CD8-positive, alpha-beta memory T cell (primary cell): ENCODE measurements around the gene CLSTN2. TPM values are rescaled to one million over a fixed set of nuclear protein-coding genes. Genes with fewer than 3 reads are reported as not detected.

ENCODE experiments used
- CTCF ChIA-PET: fragments of 350-600 bp; sonication (Branson Sonifier 250); formaldehyde crosslinking; loops from one replicate; lab custom pipeline; 2021; ENCODE audit warnings: antibody characterized with exemption; lab: Charles Lee
- POLR2A ChIA-PET: fragments of 350-600 bp; sonication (Branson Sonifier 250); formaldehyde crosslinking; loops from one replicate; lab custom pipeline; 2021; ENCODE audit warnings: antibody characterized with exemption; lab: Charles Lee
- DNase-seq, 5 donors: peaks; one replicate each; pipeline versions ENCODE4 v3.0.0 to v3.0.0-alpha.2; 2020 to 2022; ENCODE audit warnings: mixed read lengths in 1 of 5
- H3K27ac ChIP-seq: one replicate; pipeline ENCODE4 v1.7.0; 2013; ENCODE audit warnings: low read depth, mild to moderate bottlenecking, low read length, moderate library complexity
- H3K27me3 ChIP-seq: 2 replicates; pipeline ENCODE4 v1.7.0; 2013; ENCODE audit warnings: low read length, mild to moderate bottlenecking; ENCODE audit not compliant: insufficient read depth, poor library complexity, severe bottlenecking
- H3K36me3 ChIP-seq: 2 replicates; pipeline ENCODE4 v1.7.0; 2013; ENCODE audit warnings: mild to moderate bottlenecking, low read length, moderate library complexity; ENCODE audit not compliant: insufficient read depth
- H3K4me1 ChIP-seq: 2 replicates; pipeline ENCODE4 v1.7.0; 2013; ENCODE audit warnings: mild to moderate bottlenecking, low read length, moderate library complexity; ENCODE audit not compliant: insufficient read depth
- H3K4me3 ChIP-seq: 2 replicates; pipeline ENCODE4 v1.7.0; 2013; ENCODE audit warnings: mild to moderate bottlenecking, low read length
- H3K9me3 ChIP-seq: 2 replicates; pipeline ENCODE4 v1.7.0; 2013; ENCODE audit warnings: mild to moderate bottlenecking, low read length
- H3K27ac Mint-ChIP-seq, 8 donors: one replicate each; pipeline ENCODE4 v1.8.0; 2020 to 2021; ENCODE audit warnings: mixed read lengths in 8 of 8, mild to moderate bottlenecking in 6 of 8, inconsistent platforms in 3 of 8, moderate library complexity in 3 of 8
- H3K27me3 Mint-ChIP-seq, 2 donors: one replicate each; pipeline ENCODE4 v1.8.0; 2020 to 2021; ENCODE audit warnings: mixed read lengths in 2 of 2, mild to moderate bottlenecking in 1 of 2, moderate library complexity in 1 of 2
- H3K36me3 Mint-ChIP-seq, 3 donors: one replicate each; pipeline ENCODE4 v1.8.0; 2020 to 2021; ENCODE audit warnings: mixed read lengths in 3 of 3, inconsistent platforms in 1 of 3, mild to moderate bottlenecking in 1 of 3
- H3K4me1 Mint-ChIP-seq, 3 donors: one replicate each; pipeline ENCODE4 v1.8.0; 2020 to 2021; ENCODE audit warnings: mixed read lengths in 3 of 3, inconsistent platforms in 1 of 3, mild to moderate bottlenecking in 1 of 3
- H3K4me3 Mint-ChIP-seq, 7 donors: one replicate each; pipeline ENCODE4 v1.8.0; 2020 to 2021; ENCODE audit warnings: mixed read lengths in 7 of 7, mild to moderate bottlenecking in 6 of 7, moderate library complexity in 4 of 7, inconsistent platforms in 2 of 7
- H3K9me3 Mint-ChIP-seq, 5 donors: one replicate each; pipeline ENCODE4 v1.8.0; 2020 to 2022; ENCODE audit warnings: mixed read lengths in 5 of 5, mild to moderate bottlenecking in 3 of 5, moderate library complexity in 2 of 5, inconsistent platforms in 1 of 5
- polyA plus RNA-seq: library from polyadenylated mRNA; unstranded; fragments of 300-500 nt; fragmentation: Illumina TruSeq; gene quantifications from one replicate; pipeline ENCODE4 v1.2.3, GENCODE V29; 2021
- total RNA-seq, 2 experiments: library from RNA; stranded (reverse); gene quantifications; one replicate each; pipeline ENCODE4 v1.2.3, GENCODE V29; 2021

Gene CLSTN2
- total and polyA plus RNA-seq, 3 experiments from 2014 or later, result not detected

DNA sequence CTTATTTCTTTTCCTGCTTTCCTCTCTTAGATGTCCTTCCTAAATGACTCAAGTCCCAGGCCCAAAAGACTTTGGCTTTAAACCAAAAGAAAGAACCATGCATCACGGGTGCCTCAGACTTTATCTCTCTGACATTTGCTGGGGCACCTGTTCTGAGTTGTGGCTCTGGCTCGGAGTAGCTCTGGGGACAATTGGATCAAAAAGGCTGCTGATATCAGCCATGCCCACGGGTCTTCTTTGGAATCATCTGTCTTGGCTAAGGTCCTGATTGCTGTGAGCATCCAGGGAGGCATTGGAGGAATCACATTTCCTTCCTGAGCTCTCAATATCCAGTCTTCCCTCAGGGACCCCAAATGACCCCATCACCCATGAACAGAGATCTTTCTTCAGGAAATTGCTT lies 59.9 kb downstream of the CLSTN2 start:
- no peaks in the 10 kb centered on the region for H3K36me3 Mint-ChIP-seq
- Histone ChIP-seq H3K4me3 (no peak overlapping the region), H3K27ac (no peak overlapping the region), H3K4me1 (no peaks in the 10 kb centered on the region), H3K27me3 (no peaks in the 10 kb centered on the region), H3K36me3 (no peaks in the 10 kb centered on the region), H3K9me3 (no peaks in the 10 kb centered on the region)
- H3K27ac Mint-ChIP-seq, result no peak overlapping the region
- peaks cover 0 to 7% (median 0%) of the 10 kb centered on the region in 5 donors for H3K9me3 Mint-ChIP-seq
- no peak overlapping the region for H3K4me3 Mint-ChIP-seq
- ChIA-PET CTCF (no interaction called here), POLR2A (no interaction called here)
- DNase-seq, result no peak
- no peaks in the 10 kb centered on the region for H3K27me3 Mint-ChIP-seq
- no peaks in the 10 kb centered on the region for H3K4me1 Mint-ChIP-seq

DNA sequence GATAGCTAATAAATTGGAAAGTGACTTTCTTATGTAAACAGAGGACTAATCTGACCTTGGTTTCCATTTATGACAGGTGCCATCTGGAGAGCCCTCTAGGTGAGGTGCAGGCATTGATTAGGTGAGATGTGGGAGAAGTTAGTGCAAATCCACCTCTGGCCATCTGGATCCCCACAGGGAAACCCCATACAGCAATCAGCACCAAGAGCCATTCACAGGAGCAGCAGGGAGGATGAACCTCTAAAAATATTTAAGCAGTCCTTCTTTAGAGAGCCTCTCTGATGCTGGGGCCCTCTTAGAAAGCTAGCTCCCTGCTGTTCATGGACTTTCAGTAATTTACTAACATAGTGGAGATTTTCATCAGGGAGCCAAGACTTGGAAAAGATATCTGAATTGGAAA lies 69.3 kb downstream of the CLSTN2 start:
- no peaks in the 10 kb centered on the region for H3K36me3 Mint-ChIP-seq
- no peak overlapping the region for H3K4me3 Mint-ChIP-seq
- ChIA-PET CTCF (interaction anchor here (1.1 kb wide), 1 partner anchor 13 kb away, joined by 3 read pairs; no protein-coding TSS in a partner anchor), POLR2A (no interaction called here)
- H3K4me3 ChIP-seq, result no peak overlapping the region
- H3K27ac ChIP-seq, result no peak overlapping the region
- no peaks in the 10 kb centered on the region for H3K27me3 ChIP-seq
- DNase-seq, result no peak
- H3K36me3 ChIP-seq, result no peaks in the 10 kb centered on the region
- no peaks in the 10 kb centered on the region for H3K4me1 Mint-ChIP-seq
- no peaks in the 10 kb centered on the region for H3K4me1 ChIP-seq
- peaks cover 2 to 9% of the 10 kb centered on the region in 2 donors for H3K27me3 Mint-ChIP-seq
- H3K9me3 Mint-ChIP-seq, result peaks cover 0 to 2% (median 0%) of the 10 kb centered on the region in 5 donors
- H3K9me3 ChIP-seq, result no peaks in the 10 kb centered on the region
- H3K27ac Mint-ChIP-seq, result no peak overlapping the region

DNA sequence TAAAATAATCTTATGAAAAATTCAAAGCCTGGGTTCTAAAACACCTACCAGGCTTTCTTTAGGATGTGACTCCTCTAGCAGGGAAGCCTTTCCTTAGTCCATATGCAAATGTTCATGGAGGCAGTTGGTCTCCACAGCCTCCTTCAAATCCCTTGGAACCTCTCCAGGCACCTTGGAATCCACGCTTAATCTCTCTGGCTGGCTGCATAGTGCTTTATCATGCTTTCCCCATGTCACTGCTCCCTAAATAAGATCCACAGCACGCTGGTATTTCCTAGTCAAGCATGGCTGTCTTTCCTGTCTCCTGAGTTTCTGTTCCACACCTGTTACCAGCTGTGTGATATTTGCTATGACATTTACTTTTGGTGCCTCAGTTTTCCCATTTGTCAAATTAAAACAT lies 71.3 kb downstream of the CLSTN2 start:
- Histone ChIP-seq H3K27me3 (no peaks in the 10 kb centered on the region), H3K9me3 (no peaks in the 10 kb centered on the region), H3K4me1 (no peaks in the 10 kb centered on the region), H3K4me3 (no peak overlapping the region), H3K27ac (no peak overlapping the region), H3K36me3 (no peaks in the 10 kb centered on the region)
- ChIA-PET CTCF (no interaction called here), POLR2A (no interaction called here)
- no peak overlapping the region for H3K4me3 Mint-ChIP-seq
- no peaks in the 10 kb centered on the region for H3K9me3 Mint-ChIP-seq
- H3K36me3 Mint-ChIP-seq, result no peaks in the 10 kb centered on the region
- DNase-seq, result no peak
- H3K4me1 Mint-ChIP-seq, result no peaks in the 10 kb centered on the region
- no peak overlapping the region for H3K27ac Mint-ChIP-seq
- peaks cover 2 to 9% of the 10 kb centered on the region in 2 donors for H3K27me3 Mint-ChIP-seq

DNA sequence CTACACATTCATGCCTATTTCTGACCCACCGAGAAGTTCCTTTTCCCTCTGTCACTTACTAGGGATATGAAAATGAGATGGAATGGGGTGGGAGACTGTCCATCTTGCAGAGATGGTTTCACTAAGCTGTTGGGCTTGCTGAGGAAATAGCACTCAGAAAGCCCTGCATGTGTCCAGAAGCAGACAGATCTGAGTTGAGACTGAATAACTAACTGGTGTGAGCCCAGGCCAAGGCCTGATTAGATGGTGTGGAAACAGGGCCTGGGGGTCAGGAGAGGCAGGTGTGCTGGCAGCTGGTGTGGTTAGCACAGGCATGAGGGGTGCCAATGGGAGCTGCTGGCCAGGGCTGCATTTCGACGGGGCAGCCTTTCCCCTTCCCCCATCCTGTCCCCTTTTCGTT lies 72.1 kb downstream of the CLSTN2 start:
- Mint-ChIP-seq H3K27ac (no peak overlapping the region), H3K4me1 (no peaks in the 10 kb centered on the region), H3K36me3 (no peaks in the 10 kb centered on the region), H3K4me3 (no peak overlapping the region), H3K27me3 (peaks cover 5 to 16% of the 10 kb centered on the region in 2 donors), H3K9me3 (peaks cover 0 to 2% (median 0%) of the 10 kb centered on the region in 5 donors)
- POLR2A ChIA-PET, result no interaction called here
- H3K4me1 ChIP-seq, result no peaks in the 10 kb centered on the region
- H3K27ac ChIP-seq, result no peak overlapping the region
- CTCF ChIA-PET, result no interaction called here
- H3K9me3 ChIP-seq, result no peaks in the 10 kb centered on the region
- no peak for DNase-seq
- no peaks in the 10 kb centered on the region for H3K27me3 ChIP-seq
- no peaks in the 10 kb centered on the region for H3K36me3 ChIP-seq
- no peak overlapping the region for H3K4me3 ChIP-seq

DNA sequence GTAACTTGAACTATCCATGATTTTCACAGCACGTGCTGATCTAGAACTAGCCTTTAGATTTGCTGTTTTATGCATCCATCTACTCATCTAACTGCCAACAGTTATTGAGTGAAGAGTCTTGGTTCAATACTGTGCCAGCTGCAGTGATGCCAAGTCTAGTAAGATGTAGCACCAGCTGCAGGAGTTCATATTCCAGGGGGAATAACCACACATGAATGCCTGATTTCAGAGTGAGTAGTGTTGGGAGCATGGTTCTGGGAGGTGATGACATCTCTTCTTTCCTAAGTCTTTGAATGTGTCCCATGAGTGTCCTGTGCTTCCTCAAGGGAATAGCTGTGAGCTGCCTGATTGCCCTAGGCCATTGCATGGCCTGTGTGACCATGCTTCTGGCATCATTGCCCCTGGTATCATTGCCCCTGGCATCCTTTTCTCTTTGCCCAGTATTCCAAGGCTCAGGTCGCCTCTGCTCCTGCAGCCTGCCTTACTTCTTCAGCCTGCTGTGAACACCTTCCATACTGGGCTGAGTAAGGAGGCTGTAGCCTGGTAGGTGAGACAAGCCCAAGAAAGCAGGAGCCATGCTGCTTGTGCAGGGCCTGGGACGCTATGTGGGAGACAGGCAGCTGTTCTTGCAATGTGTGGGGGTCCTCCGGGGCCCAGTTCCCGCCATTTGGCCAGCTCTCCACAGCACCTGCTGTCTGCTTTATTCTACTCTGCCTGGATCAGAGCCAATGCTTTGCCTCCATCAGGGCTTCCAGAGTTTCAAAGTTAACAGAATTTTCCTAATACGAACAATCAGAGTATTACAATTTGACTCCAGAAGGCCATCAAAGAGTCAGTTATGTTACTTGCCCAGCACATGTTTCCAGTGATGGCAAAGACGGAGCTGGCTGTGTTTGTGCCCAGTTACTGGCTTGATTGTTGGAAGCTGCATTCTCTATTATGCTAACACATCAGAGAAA lies 73.2 kb downstream of the CLSTN2 start:
- no peak overlapping the region for H3K4me3 Mint-ChIP-seq
- H3K9me3 Mint-ChIP-seq, result peaks cover 0 to 2% (median 0%) of the 10 kb centered on the region in 5 donors
- Histone ChIP-seq H3K9me3 (no peaks in the 10 kb centered on the region), H3K4me3 (no peak overlapping the region), H3K27ac (no peak overlapping the region), H3K4me1 (no peaks in the 10 kb centered on the region), H3K36me3 (no peaks in the 10 kb centered on the region), H3K27me3 (no peaks in the 10 kb centered on the region)
- no peak overlapping the region for H3K27ac Mint-ChIP-seq
- no peaks in the 10 kb centered on the region for H3K4me1 Mint-ChIP-seq
- POLR2A ChIA-PET, result no interaction called here
- CTCF ChIA-PET, result no interaction called here
- peaks cover 6 to 16% of the 10 kb centered on the region in 2 donors for H3K27me3 Mint-ChIP-seq
- no peaks in the 10 kb centered on the region for H3K36me3 Mint-ChIP-seq
- no peak for DNase-seq

DNA sequence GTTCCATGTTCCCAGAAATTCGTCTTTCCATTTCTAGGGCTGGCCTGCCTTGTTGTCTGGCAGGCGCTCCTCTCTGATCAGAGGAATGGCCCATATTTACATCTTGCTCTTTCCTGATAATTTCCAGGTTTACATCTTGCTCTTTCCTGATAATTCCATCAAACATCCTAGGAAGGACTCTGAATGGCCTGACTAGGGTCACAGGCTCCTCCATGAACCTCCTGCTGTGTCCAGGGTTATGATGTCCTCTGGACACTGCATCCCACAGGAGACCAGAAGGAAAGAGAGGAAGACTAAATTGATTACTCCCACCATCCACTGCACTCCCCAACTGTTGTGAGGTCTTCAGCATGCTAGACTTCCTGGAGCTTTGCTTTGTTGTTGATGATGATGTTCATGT lies 75.4 kb downstream of the CLSTN2 start:
- no peaks in the 10 kb centered on the region for H3K27me3 ChIP-seq
- H3K27ac ChIP-seq, result no peak overlapping the region
- Mint-ChIP-seq H3K27ac (no peak overlapping the region), H3K4me3 (no peak overlapping the region), H3K9me3 (peaks cover 0 to 2% (median 0%) of the 10 kb centered on the region in 5 donors), H3K36me3 (peaks cover 0 to 2% (median 0%) of the 10 kb centered on the region in 3 donors), H3K27me3 (peaks cover 4 to 16% of the 10 kb centered on the region in 2 donors), H3K4me1 (no peaks in the 10 kb centered on the region)
- no peaks in the 10 kb centered on the region for H3K36me3 ChIP-seq
- ChIA-PET POLR2A (no interaction called here), CTCF (no interaction called here)
- no peak for DNase-seq
- H3K4me3 ChIP-seq, result no peak overlapping the region
- H3K9me3 ChIP-seq, result no peaks in the 10 kb centered on the region
- no peaks in the 10 kb centered on the region for H3K4me1 ChIP-seq

DNA sequence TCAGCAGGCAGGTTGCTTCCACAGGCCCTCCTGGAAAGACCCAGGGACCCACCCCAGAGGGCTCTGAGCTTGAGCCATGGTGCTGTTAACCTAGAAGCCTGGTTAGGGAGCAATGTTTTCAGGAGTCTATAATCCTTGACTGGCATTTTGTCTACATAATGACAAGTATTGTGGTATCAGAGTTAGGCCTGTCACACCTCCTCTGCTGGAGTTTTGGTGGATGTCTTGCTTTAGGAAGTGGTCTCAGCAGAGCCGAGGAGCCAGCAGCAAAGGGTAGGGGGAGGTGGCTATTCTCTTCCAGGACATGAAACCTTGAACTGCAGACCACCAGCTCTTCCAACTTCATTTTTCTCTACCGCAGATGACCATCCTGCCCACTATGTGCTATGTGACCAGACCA lies 76.1 kb downstream of the CLSTN2 start:
- CTCF ChIA-PET, result no interaction called here
- Mint-ChIP-seq H3K4me3 (no peak overlapping the region), H3K27me3 (peaks cover 4 to 11% of the 10 kb centered on the region in 2 donors), H3K4me1 (no peaks in the 10 kb centered on the region), H3K36me3 (peaks cover 0 to 2% (median 0%) of the 10 kb centered on the region in 3 donors), H3K27ac (no peak overlapping the region), H3K9me3 (peaks cover 0 to 2% (median 0%) of the 10 kb centered on the region in 5 donors)
- no peak overlapping the region for H3K27ac ChIP-seq
- no peak for DNase-seq
- POLR2A ChIA-PET, result no interaction called here
- H3K27me3 ChIP-seq, result no peaks in the 10 kb centered on the region
- no peaks in the 10 kb centered on the region for H3K36me3 ChIP-seq
- no peaks in the 10 kb centered on the region for H3K9me3 ChIP-seq
- H3K4me3 ChIP-seq, result no peak overlapping the region
- H3K4me1 ChIP-seq, result no peaks in the 10 kb centered on the region

DNA sequence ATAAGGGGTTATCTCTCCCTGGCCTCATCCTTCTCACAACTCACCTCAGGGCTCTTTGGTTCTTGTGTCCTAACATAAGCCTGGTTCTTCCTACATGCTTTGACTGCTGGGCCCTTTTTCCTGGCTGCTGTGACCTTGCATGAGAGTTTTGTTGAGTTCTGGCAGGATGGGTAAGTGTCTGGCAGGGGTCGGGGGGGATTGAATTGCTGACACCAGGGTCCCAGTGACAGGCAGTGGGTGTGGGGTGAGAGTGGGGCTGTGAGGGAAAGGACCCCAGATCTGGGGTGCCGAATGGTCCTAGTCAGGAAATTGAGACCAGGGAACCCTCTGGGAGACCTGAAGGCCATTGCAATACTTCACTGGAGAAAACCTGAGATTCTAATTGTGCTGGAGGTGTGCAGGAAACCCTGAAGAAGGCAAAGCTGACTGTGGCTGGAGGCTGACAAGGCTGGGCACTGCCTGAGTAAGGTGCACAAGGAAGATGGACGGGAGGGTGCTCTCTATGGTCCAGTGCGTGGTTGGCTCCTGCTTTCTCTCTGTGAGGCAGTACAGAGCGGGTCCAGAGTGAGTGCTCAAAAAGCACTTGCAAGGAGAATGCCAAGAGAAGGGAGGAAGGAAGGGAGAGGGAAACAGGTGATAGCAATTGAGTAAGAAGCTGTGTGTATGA lies 76.8 kb downstream of the CLSTN2 start:
- Mint-ChIP-seq H3K9me3 (peaks cover 0 to 2% (median 0%) of the 10 kb centered on the region in 5 donors), H3K4me3 (no peak overlapping the region), H3K27ac (no peak overlapping the region), H3K27me3 (peaks cover 4 to 7% of the 10 kb centered on the region in 2 donors), H3K4me1 (no peaks in the 10 kb centered on the region), H3K36me3 (peaks cover 0 to 2% (median 0%) of the 10 kb centered on the region in 3 donors)
- Histone ChIP-seq H3K4me1 (no peaks in the 10 kb centered on the region), H3K27me3 (no peaks in the 10 kb centered on the region), H3K4me3 (no peak overlapping the region), H3K27ac (no peak overlapping the region), H3K9me3 (no peaks in the 10 kb centered on the region), H3K36me3 (no peaks in the 10 kb centered on the region)
- POLR2A ChIA-PET, result no interaction called here
- no peak for DNase-seq
- CTCF ChIA-PET, result no interaction called here
